Activated B cell treated with CpG ODN at 0.5 μM for 24 hours (primary cell): ENCODE data around the gene TSEN34. TPM values are rescaled to one million over a fixed set of nuclear protein-coding genes. Genes with fewer than 3 reads are reported as not detected.

Experiments used
- ATAC-seq: fragments of 200-7000 bp; cut with Tn5 transposase; one replicate; pipeline ENCODE4 v1.10.0; 2021; ENCODE audit warnings: low read depth, mild to moderate bottlenecking, moderate library complexity
- CTCF ChIA-PET: fragments of 350-600 bp; sonication (Branson Sonifier 250); formaldehyde crosslinking; loops from one replicate; lab custom pipeline; 2021; ENCODE audit warnings: antibody characterized with exemption; lab: Charles Lee
- POLR2A ChIA-PET: fragments of 350-600 bp; sonication (Branson Sonifier 250); formaldehyde crosslinking; loops from one replicate; lab custom pipeline; 2021; ENCODE audit warnings: antibody characterized with exemption; lab: Charles Lee
- DNase-seq: peaks from one replicate; pipeline ENCODE4 v3.0.0; 2022
- H3K27ac Mint-ChIP-seq: one replicate; pipeline ENCODE4 v1.8.0; 2020; ENCODE audit warnings: mixed read lengths
- H3K27me3 Mint-ChIP-seq: one replicate; pipeline ENCODE4 v1.8.0; 2021; ENCODE audit warnings: mixed read lengths
- H3K36me3 Mint-ChIP-seq: one replicate; pipeline ENCODE4 v1.8.0; 2021; ENCODE audit warnings: low read depth, mixed read lengths
- H3K4me1 Mint-ChIP-seq: one replicate; pipeline ENCODE4 v1.8.0; 2021; ENCODE audit warnings: mixed read lengths
- H3K4me3 Mint-ChIP-seq: one replicate; pipeline ENCODE4 v1.8.0; 2020; ENCODE audit warnings: mild to moderate bottlenecking, mixed read lengths
- H3K9me3 Mint-ChIP-seq: one replicate; pipeline ENCODE4 v1.8.0; 2020; ENCODE audit warnings: mixed read lengths
- intact Hi-C: fragments of 100-400 bp; cut with micrococcal nuclease; formaldehyde crosslinking; loops from one replicate; pipeline ENCODE4 v1.15.1; 2024
- total RNA-seq: library from RNA; stranded (reverse); gene quantifications from 2 replicates; pipeline ENCODE4 v1.2.3, GENCODE V29; 2022
- TF ChIP-seq, protein P1 (sequence below): fragments of 200-600 bp; IDR thresholded peaks from one replicate; pipeline ENCODE4 v1.8.0; 2022; ENCODE audit warnings: antibody characterized with exemption, mild to moderate bottlenecking

Gene TSEN34
- total RNA-seq, 1 donor from 2014 or later: 15.0 TPM

DNA sequence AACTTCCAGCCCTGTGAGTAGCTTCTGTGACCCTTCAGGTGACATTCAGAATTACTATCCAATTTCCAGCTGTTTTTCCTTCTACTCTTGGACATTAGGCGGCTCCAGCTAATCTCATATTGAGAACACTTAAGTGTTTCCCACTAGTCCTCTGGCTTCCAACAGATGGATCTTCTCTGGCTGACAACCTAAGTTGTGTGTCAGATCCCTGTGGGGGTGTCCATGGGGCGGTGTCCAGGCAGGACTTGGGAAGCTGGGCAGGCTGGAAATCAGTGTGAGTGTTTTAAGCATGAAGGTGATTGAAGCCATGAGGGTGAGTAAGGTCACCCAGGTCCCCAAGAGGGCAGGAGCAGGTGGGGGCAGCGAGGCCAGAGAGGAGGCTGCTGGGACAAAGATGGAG, 43.4 kb upstream of the TSEN34 start:
- ATAC-seq: no peak
- POLR2A ChIA-PET: interaction anchor here (0.7 kb wide), 1 partner anchor 11 kb away, joined by 3 read pairs; no protein-coding TSS in a partner anchor
- Mint-ChIP-seq H3K4me3 (no peak overlapping the region), H3K4me1 (peaks cover 1% of the 10 kb centered on the region), H3K9me3 (no peaks in the 10 kb centered on the region), H3K27me3 (no peaks in the 10 kb centered on the region), H3K36me3 (peaks cover 92% of the 10 kb centered on the region), H3K27ac (no peak overlapping the region)
- TF ChIP-seq, protein P1, sequence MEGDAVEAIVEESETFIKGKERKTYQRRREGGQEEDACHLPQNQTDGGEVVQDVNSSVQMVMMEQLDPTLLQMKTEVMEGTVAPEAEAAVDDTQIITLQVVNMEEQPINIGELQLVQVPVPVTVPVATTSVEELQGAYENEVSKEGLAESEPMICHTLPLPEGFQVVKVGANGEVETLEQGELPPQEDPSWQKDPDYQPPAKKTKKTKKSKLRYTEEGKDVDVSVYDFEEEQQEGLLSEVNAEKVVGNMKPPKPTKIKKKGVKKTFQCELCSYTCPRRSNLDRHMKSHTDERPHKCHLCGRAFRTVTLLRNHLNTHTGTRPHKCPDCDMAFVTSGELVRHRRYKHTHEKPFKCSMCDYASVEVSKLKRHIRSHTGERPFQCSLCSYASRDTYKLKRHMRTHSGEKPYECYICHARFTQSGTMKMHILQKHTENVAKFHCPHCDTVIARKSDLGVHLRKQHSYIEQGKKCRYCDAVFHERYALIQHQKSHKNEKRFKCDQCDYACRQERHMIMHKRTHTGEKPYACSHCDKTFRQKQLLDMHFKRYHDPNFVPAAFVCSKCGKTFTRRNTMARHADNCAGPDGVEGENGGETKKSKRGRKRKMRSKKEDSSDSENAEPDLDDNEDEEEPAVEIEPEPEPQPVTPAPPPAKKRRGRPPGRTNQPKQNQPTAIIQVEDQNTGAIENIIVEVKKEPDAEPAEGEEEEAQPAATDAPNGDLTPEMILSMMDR: no peak
- CTCF ChIA-PET: no interaction called here
- no peak for DNase-seq
- intact Hi-C loops: no loop called here

DNA sequence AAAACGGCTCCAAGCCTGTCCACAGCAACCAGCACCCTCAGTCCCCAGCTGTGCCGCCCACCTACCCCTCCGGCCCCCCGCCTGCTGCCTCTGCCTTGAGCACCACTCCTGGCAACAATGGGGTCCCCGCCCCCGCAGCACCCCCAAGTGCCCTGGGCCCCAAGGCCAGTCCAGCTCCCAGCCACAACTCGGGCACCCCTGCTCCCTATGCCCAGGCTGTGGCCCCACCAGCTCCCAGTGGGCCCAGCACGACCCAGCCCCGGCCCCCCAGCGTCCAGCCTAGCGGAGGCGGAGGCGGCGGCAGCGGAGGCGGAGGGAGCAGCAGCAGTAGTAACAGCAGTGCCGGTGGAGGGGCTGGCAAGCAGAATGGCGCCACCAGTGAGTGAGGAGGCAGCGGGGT, 43.0 kb upstream of the TSEN34 start:
- ChIA-PET CTCF (no interaction called here), POLR2A (interaction anchor here (0.7 kb wide), 1 partner anchor 11 kb away, joined by 3 read pairs; no protein-coding TSS in a partner anchor)
- DNase-seq: no peak
- Mint-ChIP-seq H3K4me1 (peaks cover 1% of the 10 kb centered on the region), H3K36me3 (peaks cover 90% of the 10 kb centered on the region), H3K27ac (no peak overlapping the region), H3K4me3 (no peak overlapping the region), H3K27me3 (no peaks in the 10 kb centered on the region), H3K9me3 (no peaks in the 10 kb centered on the region)
- TF ChIP-seq, protein P1: no peak
- intact Hi-C loops: no loop called here
- no peak for ATAC-seq

DNA sequence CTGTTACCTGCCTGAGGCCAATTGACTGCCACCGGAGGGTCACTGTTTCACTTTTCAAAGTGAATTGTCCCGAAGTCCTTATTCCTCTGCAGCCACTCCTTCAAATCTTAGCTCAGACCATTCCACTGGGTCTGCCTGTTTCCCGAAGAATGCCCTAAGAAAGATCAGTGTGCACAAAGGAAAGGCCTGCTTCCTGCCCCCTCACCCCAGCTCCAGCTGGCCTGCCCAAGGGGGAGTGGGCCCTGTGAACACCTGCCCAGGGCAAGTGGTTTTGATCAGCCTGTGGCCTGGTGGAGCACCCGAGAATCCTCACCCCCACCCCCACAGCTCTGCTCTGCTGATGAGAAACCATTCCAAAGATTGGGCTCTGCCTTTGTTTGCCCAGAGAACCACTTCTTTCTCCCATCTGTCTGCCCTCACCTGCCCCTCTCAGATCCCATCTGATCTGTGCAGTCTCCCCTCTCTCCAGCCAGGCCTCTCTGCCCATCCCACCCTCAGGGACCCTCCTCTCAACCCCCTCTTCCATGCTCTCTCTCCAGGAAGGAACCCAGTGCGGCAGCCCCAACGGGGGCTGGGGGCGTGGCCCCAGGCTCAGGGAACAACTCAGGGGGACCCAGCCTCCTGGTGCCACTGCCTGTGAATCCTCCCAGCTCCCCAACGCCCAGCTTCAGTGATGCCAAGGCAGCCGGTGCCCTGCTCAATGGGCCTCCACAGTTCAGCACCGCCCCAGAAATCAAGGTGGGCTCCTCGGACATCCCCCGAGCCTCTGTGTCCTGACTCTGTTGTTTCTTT, 41.9 kb upstream of the TSEN34 start:
- no peaks in the 10 kb centered on the region for H3K9me3 Mint-ChIP-seq
- H3K4me1 Mint-ChIP-seq: peaks cover 1% of the 10 kb centered on the region
- H3K36me3 Mint-ChIP-seq: peaks cover 90% of the 10 kb centered on the region
- no peak overlapping the region for H3K4me3 Mint-ChIP-seq
- DNase-seq (no peak), ATAC-seq (no peak)
- intact Hi-C loops: no loop called here
- ChIA-PET CTCF (no interaction called here), POLR2A (interaction anchor here (1.3 to 2.6 kb wide), 2 partner anchors 12 to 40 kb away, joined by 3 to 17 read pairs; partner anchors contain the start of genes CNOT3 and MBOAT7)
- TF ChIP-seq, protein P1: no peak
- H3K27me3 Mint-ChIP-seq: no peaks in the 10 kb centered on the region
- H3K27ac Mint-ChIP-seq: no peak overlapping the region

DNA sequence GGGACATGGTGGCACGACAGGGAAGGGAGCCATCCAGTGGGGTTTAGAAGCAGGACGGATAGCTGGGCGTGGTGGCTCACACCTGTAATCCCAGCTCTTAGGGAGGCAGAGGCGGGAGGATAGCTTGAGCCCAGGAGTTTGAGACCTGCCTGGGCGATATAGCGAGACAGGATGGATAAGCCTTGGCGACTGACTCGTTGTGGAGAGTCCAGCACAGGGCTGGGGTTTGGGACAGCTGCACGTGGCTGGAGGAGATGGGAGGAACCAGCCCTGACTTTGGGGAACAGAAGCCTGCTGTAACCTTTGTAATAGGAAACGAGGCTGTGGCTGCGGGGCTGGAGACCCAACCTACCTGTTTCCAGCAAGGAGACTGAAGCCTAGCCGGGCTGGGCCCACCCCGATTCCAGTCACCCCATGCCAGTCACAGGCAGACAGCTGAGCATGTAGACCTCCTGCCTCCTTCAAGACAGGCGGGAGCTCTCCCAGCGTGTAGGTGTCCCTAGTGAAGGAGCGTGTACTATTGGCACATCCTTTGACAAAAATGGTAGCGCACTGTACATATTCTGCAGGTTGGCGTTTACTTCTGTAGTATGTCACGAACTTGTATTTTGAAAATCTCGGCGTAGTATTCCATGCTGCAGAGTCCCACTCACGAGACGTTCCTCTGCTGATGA, 39.6 kb upstream of the TSEN34 start:
- H3K4me1 Mint-ChIP-seq: no peaks in the 10 kb centered on the region
- peaks cover 86% of the 10 kb centered on the region for H3K36me3 Mint-ChIP-seq
- H3K9me3 Mint-ChIP-seq: no peaks in the 10 kb centered on the region
- ChIA-PET CTCF (no interaction called here), POLR2A (interaction anchor here (0.7 to 2.6 kb wide), 2 partner anchors 14 to 34 kb away, joined by 3 to 17 read pairs; partner anchors contain the start of gene CNOT3)
- no peak overlapping the region for H3K27ac Mint-ChIP-seq
- H3K4me3 Mint-ChIP-seq: no peak overlapping the region
- intact Hi-C loops: no loop called here
- H3K27me3 Mint-ChIP-seq: no peaks in the 10 kb centered on the region
- TF ChIP-seq, protein P1: no peak
- ATAC-seq (no peak), DNase-seq (no peak)

DNA sequence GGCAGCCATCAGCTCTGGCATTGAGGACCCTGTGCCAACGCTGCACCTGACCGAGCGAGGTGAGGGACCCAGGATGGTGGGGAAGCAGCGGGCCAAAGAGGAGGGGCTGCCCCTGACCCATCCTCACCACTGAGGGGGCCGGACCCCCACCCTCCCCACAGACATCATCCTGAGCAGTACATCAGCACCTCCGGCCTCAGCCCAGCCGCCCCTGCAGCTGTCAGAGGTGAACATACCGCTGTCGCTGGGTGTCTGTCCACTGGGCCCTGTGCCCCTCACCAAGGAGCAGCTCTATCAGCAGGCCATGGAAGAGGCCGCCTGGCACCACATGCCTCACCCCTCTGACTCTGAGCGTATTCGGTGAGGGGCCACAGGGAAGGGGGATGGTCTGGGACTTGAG, 38.8 kb upstream of the TSEN34 start:
- ChIA-PET CTCF (no interaction called here), POLR2A (interaction anchor here (1.3 to 2.6 kb wide), 2 partner anchors 15 kb away, joined by 4 to 17 read pairs; partner anchors contain the start of gene CNOT3)
- no peak for DNase-seq
- intact Hi-C loops: no loop called here
- Mint-ChIP-seq H3K27me3 (no peaks in the 10 kb centered on the region), H3K9me3 (no peaks in the 10 kb centered on the region), H3K36me3 (peaks cover 84% of the 10 kb centered on the region), H3K27ac (no peak overlapping the region), H3K4me1 (peaks cover 2% of the 10 kb centered on the region), H3K4me3 (no peak overlapping the region)
- no peak for ATAC-seq
- TF ChIP-seq, protein P1: no peak
